SK-N-MC (cell line): ENCODE results near the gene MYO9A.

Experiments
- EZH2 ChIP-seq: fragments of 200-600 bp; sonication (generic); IDR thresholded peaks from one replicate; pipeline ENCODE4 v1.6.1; 2017; ENCODE audit warnings: antibody characterized with exemption
- POLR2AphosphoS5 ChIP-seq: IDR thresholded peaks from 2 replicates; pipeline ENCODE4 v1.6.1; 2012; ENCODE audit warnings: mild to moderate bottlenecking, low read depth, low read length, borderline replicate concordance

GRCh38 chr15:71943806-71944205 is 174.1 kb downstream of the MYO9A start:
- TF ChIP-seq EZH2 (no peak), POLR2AphosphoS5 (no peak)
